Mammary epithelial cell (primary cell): Measurements from ENCODE around the gene CDH13.

ENCODE experiments used
- CTCF ChIP-seq, 2 donors: IDR thresholded peaks in 1 of 2; conservative IDR thresholded peaks in 1 of 2; 2 replicates each; pipeline ENCODE4 v1.5.1; 2011 to 2012; ENCODE audit warnings: inconsistent platforms in 2 of 2, low read length in 2 of 2, mild to moderate bottlenecking in 2 of 2, control low read depth in 1 of 2, low read depth in 1 of 2; ENCODE audit not compliant: insufficient read depth in 1 of 2; ENCODE audit errors: extremely low read depth in 1 of 2
- EZH2 ChIP-seq: IDR thresholded peaks from 2 replicates; pipeline ENCODE4 v1.6.1; 2012; ENCODE audit warnings: low read length, inconsistent platforms, borderline replicate concordance

GRCh38 chr16:83842291-83842690 lies 1215.5 kb downstream of the CDH13 start:
- no peak for TF ChIP-seq CTCF (conservative IDR thresholded peaks at IDR 0.05 in 1 of 2, IDR thresholded peaks at IDR 0.05 in 1 of 2; ENCODE audit: extremely low read depth in 1 of 2, insufficient read depth in 1 of 2, low read depth in 1 of 2, low read length in 2 of 2)
- no peak for TF ChIP-seq EZH2
